GM11168 (cell line): ENCODE data around the gene CYP26C1.

Experiments
- in situ Hi-C: fragments of 300-500 bp; cut with MboI; formaldehyde crosslinking; loops from one replicate; pipeline ENCODE4 v1.12.0; 2022; ENCODE audit warnings: low sequenced_read_pairs; ENCODE audit not compliant: unreplicated experiment

Gene CYP26C1, protein sequence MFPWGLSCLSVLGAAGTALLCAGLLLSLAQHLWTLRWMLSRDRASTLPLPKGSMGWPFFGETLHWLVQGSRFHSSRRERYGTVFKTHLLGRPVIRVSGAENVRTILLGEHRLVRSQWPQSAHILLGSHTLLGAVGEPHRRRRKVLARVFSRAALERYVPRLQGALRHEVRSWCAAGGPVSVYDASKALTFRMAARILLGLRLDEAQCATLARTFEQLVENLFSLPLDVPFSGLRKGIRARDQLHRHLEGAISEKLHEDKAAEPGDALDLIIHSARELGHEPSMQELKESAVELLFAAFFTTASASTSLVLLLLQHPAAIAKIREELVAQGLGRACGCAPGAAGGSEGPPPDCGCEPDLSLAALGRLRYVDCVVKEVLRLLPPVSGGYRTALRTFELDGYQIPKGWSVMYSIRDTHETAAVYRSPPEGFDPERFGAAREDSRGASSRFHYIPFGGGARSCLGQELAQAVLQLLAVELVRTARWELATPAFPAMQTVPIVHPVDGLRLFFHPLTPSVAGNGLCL

DNA sequence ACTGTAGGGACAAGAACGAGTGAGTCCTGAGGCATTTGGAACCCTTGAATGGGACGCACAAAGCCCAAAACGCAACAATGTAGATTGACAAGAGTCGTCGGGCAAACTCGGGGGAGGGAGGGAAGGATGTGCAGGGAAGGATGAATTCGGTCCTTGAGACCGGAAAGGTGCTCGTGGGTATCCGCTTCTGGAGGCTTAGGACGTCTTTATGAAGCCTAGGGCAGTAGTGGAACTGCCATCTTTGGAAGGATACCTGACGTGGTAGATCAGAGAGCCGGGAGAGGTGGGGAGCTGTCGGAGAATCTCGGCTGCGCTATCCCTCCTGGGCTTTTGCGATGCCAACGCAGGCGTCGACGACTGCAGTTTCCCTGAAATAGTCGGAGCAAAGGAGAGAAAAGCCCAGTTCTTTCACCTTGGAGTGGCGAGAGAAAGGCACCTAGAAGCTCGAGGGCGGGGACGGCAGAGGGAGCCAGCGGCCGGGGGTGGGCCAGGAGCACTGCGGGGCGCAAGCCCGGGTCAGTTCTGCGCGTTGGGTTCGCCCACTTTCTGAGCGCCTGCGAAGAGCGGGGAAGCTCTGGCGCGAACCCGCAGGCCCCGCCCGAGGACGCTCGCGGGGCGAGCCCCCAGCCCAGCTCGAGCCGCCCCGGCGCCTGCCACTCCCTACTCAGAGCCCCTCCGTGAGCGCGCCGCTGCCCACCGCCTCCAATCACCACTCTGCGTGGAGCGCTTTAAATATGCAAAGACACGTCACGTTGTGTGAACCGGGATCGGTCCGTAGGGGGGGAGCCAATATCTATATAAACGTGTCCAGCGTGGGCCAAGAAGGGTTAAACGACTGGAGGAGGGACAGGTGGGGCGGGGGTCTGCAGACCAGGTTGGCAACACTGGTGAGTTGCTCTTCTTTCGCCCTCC is at the start of gene CYP26C1:
Gene CYP26C1 (plus strand): TSS at position 824 of the 912 bp plus-strand sequence. CDS start 466 bp downstream, outside the sequence.
- in situ Hi-C loops: no loop called here

DNA sequence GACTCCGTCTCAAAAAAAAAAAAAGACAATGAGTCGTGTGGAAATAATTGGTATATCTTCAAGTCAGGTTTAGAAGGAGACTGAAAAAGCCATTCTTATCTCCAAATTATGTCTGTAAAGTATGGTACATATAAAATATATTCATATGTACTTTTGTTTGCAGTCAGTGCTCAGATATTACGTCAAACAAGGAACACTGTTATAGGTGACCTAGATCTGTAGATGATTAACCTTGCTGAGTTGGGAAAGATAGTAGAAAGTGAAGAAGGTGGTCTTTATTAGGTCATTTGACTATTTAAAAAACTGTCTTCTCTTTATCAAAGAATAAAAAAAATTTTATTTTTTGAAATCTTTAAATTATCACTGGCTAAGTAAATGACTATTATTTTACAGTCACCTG is 44.9 kb upstream of the CYP26C1 start:
- in situ Hi-C loops: no loop called here

DNA sequence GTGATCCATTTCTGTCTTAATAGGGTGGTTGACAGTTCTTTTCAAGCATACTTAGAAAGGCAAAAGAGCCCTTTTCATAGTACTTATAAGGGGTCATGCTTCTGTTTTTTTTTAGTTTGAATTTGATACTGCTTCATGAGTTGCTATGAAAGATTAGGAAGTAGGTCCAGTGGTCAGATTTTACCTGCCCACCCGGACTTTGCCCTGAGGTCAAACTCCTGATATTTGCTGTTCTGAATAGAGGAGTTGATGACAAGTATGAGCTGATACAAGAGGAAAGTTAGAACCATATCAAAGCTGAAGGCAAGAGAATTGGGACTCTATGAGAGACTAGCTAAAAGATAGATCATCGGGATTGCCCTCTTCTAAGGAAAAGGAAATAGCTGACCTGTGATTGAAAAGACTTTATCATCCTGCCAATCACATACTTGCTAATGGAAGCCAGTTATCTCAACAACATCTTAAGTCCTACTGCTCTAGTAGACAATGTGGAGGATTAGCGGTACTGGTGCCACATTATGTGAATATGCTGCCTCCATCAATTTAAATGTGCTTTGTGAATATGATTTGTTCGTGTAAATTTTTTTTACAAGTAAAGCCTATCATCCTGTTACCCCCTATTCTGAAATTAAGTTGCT is 37.5 kb upstream of the CYP26C1 start:
- in situ Hi-C loops: no loop called here

DNA sequence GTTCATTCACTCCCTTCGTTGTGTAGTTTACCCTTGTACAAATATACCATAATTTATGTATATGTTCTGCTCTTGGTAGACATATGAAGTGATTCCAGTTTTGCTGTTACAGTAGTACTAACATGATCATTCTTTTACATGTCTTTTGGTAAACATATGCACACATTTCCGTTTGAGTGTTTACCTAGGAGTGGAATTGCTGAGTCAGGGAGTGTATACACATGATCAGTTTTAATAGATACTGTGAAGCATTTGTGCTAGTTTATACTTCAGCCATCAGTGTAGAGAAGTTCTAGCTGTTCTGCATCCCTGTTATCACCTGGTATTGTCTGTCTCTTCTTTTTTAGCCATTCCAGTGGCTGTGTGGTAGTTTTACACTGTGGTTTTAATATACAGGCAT is 34.5 kb upstream of the CYP26C1 start:
- in situ Hi-C loops: no loop called here

DNA sequence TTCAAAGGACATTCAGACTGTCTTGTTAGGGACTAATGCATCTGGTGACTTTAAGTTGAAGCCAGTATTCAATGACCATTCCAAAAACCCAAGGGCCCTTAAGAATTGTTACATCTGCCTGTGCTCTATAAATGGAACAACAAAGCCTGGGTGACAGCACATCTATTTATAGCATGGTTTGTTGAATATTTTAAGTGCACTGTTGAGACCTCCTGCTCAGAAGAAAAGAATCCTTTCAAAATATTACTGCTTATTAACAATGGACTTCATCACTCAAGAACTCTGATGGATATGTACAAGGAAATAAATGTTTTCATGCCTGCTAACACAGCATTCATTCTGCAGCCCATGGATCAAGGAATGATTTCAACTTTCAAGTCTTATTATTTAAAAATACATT is 33.1 kb upstream of the CYP26C1 start:
- in situ Hi-C loops: no loop called here

DNA sequence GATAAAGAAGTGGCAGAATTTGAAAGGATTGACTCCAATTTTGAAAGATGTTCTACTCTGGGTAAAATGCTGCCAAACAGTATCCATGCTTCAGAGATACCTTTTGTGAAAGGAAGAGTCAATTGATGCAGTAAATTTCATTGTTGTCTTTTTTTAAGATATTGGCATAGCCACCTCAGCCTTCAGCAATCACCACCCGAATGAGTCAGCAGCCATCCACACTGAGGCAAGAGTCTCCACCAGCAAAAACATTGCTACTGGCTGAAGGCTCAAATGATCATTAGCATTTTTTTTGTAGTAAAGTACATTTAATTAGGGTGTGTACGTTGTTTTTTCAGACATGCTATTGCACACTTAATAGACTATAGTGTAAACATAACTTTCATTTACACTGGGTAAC is 31.7 kb upstream of the CYP26C1 start:
- in situ Hi-C loops: no loop called here

DNA sequence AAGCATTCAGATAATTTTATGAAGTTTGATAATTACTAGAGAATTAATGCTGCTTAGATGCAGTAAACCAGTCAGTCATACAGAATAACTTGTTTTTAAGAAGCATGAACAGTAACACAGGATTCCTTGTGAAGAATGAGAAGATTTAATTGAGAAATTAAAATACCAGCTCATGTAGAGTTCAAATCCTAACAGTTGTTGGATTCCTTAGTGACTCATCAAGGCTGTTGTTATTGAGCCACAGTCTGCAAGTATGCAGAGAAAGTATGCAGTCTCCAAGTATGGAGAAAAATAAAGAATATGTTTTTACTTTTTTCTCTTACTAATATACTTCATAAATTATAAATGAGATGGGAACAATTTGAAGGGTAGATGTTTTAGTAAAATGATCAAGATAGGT is 30.2 kb upstream of the CYP26C1 start:
- in situ Hi-C loops: no loop called here

DNA sequence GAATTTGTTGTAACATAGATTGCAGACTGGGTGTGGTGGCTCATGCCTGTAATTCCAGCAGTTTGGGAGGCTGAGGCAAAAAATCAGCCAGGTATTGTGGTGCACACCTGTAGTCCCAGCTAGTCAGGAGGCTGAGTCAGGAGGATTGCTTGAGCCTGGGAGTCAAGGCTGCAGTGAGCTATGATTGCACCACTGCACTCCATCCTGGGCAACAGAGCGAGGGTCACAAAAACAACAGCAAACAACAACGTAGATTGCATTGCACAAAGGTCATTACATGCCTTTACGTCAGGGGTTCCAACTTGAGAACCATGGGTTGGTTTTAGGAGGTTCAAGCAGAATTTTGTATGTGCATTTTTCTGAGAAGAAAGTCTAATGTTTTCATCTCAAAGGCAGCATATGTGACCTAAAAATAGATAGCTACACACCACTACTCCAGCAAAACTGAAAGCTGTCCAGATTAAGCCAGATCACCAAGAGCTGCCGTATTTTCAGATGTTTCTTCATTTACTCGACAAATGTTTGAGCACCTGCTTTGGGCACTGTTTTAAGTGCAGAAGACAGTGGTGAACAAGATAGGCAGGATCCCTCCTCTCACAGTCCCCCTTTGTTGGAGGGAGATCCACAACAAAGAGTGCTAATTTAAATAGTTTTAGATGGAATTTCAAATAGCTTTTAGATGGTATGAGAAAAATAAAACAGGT is 28.3 kb upstream of the CYP26C1 start:
- in situ Hi-C loops: no loop called here

DNA sequence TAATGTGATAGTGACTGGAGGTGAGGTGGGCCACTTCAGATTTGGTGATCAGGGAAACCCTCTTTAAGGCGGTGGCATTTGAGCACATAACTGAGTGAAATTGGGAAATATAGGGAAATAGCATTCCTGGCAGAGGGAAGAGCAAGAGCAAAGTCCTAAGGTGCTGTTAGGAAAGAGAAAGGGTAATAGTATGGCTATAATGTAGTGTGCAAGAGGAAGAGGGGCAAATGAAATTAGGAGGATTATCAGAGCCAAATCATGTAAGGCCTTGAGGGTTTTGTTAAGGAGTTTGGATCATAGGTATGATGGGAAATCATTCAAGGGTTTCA is 27.8 kb upstream of the CYP26C1 start:
- in situ Hi-C loops: no loop called here

DNA sequence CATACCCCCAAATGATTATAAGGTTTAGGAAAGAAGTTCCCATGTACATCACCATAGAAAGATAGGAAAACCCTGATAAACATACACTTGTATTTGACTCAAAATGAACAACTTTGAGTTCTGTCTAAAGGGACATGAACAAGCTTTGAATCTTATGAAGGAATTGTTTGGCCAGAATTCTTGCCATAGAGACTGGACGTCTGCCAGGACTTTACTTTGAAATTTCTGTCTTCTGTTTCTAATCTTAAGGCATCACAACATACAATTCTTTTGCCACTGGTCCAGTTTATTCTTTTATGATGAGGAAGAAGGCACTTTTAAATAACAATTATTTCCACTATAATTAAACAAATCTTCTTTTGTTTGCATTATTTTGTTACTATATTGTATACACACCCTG is 26.2 kb upstream of the CYP26C1 start:
- in situ Hi-C loops: no loop called here

DNA sequence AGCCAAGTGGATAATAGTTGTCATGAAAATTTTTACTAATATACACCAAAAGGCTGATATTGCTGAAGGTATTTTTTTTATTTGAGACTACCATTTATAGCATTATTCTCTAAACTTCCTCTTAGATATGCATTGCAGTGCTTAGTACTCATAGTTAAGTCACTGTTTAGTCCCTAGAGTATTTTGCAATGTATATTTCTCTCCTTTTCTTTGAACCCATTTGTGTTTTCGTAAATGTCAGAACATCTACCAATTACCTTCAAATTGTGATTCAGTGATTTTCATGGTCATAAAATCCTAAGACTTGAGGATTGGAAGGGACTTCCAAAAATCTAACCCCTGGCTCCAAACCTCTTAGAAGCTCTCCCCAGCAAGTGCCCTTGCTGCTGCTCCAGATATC is 21.5 kb upstream of the CYP26C1 start:
- in situ Hi-C loops: no loop called here

DNA sequence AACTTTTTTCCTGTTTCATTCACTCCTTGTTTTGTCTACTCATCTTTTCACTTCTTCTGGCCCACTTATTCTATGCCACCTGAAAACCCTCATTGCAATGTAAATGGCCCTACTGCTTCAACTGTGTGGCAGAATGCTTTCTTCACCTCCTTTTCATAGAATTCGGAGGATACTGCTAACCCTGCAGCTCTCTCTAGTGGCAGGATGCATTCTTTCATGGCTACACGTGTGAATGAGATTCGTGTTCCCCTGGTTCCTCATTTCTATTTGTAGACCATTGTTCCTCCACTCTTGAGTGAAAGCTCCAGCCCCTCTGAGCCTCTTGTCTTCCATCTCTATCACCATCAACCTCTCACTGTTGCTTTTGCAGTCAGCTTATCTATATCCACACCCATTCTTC is 20.9 kb upstream of the CYP26C1 start:
- in situ Hi-C loops: no loop called here

DNA sequence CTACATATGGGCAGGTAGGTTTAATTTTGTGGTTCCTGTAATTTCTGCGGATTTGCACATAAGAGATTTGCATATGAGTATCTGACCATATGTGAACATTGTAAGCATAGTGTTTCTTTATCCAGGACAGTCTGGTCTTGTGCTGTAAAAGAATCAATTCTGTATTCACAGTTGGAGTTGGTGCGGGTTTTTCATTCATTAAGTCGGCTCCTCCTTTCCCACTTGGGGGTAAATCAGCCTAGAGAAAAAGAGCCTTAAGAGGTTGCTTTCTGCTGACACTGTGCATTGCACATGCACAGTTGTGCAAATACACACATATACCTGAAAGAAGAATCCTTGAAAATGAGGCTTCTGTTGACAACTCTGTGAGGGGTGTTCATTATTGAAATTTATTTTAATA is 6.1 kb upstream of the CYP26C1 start:
- in situ Hi-C loops: no loop called here

DNA sequence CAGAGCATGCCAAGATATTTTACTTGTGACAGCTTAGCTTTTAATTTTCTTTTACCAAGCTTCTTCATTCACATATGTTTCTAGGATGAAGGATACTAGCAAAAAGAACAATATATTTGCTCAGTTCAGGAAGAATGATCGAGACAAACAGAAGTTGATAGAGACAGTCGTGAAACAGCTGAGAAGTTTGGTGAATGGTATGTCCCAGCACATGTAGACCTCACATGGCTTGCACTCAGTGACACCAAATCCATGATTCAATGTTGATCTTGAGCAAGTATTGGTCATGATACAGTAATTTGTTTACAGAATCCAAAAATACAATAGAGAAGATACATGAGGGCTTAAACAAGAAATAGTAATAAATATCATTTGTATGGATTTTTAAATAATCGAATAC is 2.5 kb upstream of the CYP26C1 start:
- in situ Hi-C loops: no loop called here

DNA sequence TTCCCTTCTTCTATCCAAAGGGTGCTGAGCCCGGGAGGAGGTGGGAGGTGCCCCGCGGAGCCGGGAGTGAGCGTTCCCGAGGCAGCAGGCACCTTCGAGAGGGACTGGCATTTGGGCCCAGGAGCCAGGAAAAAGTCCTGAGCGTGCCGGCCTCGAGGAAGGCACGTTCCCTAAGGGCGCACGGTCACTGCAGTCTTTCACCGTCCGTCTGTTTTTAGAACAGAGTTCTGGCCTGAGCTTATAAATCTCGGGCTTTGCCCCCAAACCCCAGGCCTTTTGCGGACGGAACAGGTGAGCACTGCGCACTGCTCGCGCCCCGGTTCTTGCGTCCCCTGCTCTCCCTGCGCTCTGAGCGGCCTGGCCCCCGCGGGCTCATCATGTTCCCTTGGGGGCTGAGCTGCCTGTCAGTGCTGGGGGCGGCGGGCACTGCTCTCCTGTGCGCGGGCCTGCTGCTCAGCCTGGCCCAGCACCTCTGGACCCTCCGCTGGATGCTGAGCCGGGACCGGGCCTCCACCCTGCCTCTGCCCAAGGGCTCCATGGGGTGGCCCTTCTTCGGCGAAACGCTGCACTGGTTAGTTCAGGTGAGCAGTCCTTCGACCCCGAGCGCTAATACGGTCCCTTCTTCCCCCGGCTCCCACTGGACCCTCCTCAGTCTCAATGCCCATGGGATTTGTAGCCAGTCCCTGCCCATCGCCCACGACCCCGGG is 442 bp downstream of the CYP26C1 start:
- in situ Hi-C loops: no loop called here

DNA sequence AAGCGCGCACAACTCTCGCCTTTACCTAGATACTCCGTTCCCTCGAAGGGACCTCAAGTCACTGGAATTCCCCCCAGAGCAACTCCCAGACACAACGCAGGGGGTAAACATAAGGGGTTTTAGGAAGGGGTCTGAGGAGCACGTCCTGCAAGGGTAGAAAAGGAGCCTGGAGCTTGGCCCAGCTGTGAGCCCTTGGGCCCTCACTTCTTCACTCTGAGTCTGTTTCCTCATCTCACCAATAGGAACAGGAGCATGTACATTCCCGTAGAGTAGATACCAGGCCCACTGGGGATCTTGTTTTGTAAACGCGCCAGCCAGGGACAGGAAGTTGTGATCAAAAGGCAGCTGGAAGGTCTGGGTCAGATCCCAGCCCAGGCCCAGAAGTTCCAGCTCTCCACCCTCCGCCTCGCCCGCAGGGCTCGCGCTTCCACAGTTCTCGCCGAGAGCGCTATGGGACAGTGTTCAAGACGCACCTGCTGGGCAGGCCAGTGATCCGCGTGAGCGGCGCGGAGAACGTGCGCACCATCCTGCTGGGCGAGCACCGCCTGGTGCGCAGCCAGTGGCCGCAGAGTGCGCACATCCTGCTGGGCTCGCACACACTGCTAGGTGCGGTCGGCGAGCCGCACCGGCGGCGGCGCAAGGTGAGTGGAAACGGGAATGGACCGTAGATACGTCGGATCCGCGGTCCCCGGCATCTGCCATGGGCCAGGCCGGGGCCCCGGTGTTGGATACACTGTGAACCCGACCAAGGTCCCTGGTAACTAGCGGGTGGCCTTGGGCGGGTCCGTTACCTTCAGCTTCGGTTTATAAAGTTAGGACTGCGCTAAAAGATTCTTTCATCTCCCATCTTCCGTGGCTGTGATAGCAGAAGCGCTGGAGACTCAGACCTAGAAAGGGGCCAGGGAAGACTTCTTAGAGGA is 1.3 kb downstream of the CYP26C1 start:
- in situ Hi-C loops: no loop called here

DNA sequence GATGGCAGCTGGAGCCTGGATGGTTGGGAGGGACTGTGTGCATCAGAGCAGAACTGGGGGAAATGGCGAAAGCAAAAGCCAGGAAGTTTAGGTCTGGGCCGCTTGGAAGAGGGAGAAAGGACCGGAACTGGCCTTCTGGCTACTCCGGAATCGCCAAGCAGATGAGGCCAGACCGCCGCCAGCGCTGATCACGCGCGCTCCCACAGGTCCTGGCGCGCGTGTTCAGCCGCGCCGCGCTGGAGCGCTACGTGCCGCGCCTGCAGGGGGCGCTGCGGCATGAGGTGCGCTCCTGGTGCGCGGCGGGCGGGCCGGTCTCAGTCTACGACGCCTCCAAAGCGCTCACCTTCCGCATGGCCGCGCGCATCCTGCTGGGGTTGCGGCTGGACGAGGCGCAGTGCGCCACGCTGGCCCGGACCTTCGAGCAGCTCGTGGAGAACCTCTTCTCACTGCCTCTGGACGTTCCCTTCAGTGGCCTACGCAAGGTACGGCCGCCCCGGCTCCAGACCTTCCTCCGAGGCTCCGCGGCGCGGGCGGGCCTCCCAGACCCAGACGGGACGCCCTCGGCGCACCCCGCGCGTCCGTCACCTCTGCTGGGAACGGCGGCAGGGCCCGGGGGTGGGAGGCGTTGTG is 2.0 kb downstream of the CYP26C1 start:
- in situ Hi-C loops: no loop called here
